ENCODE results near the gene CHST1. TPM values are rescaled to one million over a fixed set of nuclear protein-coding genes. Genes with fewer than 3 reads are reported as not detected.
A peak's percentile ranks its signal among the peaks of the same experiment; 100 is the strongest.

Gene CHST1
- total RNA-seq, 1 donor = 1.1 TPM

DNA sequence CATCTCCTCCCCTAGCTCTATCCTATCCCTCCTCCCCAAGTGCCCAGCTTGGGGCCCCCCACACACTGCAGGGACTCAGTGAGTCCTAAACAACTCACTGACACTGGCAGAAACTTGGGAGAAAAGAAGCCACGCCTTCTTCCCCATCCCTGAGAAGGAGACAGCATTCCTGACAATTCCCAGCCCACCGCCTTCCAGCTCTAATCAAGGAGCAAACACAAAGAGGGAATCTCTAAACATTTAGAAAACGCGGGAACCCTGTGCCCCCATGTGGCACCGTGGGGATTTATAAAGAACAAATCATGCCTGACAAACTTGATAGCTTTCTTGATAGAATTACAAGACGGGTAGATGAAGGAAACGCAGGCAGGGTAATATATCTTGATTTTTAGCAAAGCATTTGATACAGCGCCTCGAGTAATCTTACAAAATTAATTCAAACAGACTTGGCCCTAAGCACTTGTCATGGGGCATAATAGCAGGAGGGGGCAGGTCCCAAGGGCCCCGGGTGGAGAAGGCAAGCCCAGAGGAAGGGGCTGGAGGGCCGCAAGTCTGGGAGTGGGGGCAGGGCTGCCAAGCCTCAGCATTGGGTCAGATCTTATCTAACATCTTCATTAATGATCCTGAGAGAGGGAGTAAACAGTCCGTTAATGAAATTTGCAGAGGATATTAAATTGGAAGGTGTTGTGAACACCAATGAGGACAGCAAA, 4.5 kb downstream of the CHST1 start:
- Histone ChIP-seq H3K27me3 (ENCODE audit: insufficient read depth, low read length) (peaks cover 13% of the 10 kb centered on the region), H3K27ac (ENCODE audit: low read depth, low read length) (no peak overlapping the region), H3K4me2 (ENCODE audit: insufficient read depth, low read length) (no peak overlapping the region), H3K79me2 (ENCODE audit: insufficient read depth, low read length) (no peaks in the 10 kb centered on the region), H2AFZ (ENCODE audit: low read length) (no peak overlapping the region), H4K20me1 (ENCODE audit: insufficient read depth, low read length) (no peaks in the 10 kb centered on the region), H3K9me3 (ENCODE audit: low read depth, low read length) (no peaks in the 10 kb centered on the region), H3K4me1 (ENCODE audit: insufficient read depth, low read length) (peaks cover 33% of the 10 kb centered on the region), H3K4me3 (ENCODE audit: insufficient read depth, low read length) (no peak overlapping the region), H3K36me3 (ENCODE audit: insufficient read depth, low read length) (no peaks in the 10 kb centered on the region)
- TF ChIP-seq, protein P1, sequence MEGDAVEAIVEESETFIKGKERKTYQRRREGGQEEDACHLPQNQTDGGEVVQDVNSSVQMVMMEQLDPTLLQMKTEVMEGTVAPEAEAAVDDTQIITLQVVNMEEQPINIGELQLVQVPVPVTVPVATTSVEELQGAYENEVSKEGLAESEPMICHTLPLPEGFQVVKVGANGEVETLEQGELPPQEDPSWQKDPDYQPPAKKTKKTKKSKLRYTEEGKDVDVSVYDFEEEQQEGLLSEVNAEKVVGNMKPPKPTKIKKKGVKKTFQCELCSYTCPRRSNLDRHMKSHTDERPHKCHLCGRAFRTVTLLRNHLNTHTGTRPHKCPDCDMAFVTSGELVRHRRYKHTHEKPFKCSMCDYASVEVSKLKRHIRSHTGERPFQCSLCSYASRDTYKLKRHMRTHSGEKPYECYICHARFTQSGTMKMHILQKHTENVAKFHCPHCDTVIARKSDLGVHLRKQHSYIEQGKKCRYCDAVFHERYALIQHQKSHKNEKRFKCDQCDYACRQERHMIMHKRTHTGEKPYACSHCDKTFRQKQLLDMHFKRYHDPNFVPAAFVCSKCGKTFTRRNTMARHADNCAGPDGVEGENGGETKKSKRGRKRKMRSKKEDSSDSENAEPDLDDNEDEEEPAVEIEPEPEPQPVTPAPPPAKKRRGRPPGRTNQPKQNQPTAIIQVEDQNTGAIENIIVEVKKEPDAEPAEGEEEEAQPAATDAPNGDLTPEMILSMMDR (IDR thresholded peaks at IDR 0.05; ENCODE audit: extremely low read depth, low read depth, low read length) = no peak
- peak; percentile 30 for DNase-seq (ENCODE audit: insufficient read length, low spot score, missing footprints)

DNA sequence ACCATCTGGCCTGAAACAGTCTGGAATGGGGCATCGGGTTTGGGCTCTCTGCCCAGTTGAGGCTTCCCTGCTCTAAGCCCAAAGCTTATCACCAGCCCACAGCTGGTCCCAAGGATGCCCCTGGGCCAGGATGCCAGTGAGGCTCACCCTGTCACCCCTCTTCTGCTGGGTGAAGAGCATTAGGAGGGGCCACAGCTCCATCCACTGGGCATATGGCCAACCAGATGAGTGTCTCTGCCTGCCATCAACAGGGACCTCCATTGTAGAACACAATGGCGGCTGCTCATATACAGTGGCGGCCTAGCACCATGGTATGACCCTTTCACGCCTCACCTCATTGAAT, 5.6 kb downstream of the CHST1 start:
- H3K4me1 ChIP-seq (ENCODE audit: insufficient read depth, low read length) = peaks cover 33% of the 10 kb centered on the region
- peaks cover 11% of the 10 kb centered on the region for H3K27me3 ChIP-seq (ENCODE audit: insufficient read depth, low read length)
- TF ChIP-seq, protein P1 (IDR thresholded peaks at IDR 0.05; ENCODE audit: extremely low read depth, low read depth, low read length) = no peak
- peak; percentile 56 for DNase-seq (ENCODE audit: insufficient read length, low spot score, missing footprints)
- no peak overlapping the region for H2AFZ ChIP-seq (ENCODE audit: low read length)
- H3K4me2 ChIP-seq (ENCODE audit: insufficient read depth, low read length) = no peak overlapping the region
- no peaks in the 10 kb centered on the region for H3K79me2 ChIP-seq (ENCODE audit: insufficient read depth, low read length)
- H3K27ac ChIP-seq (ENCODE audit: low read depth, low read length) = no peak overlapping the region
- H3K36me3 ChIP-seq (ENCODE audit: insufficient read depth, low read length) = no peaks in the 10 kb centered on the region
- no peak overlapping the region for H3K4me3 ChIP-seq (ENCODE audit: insufficient read depth, low read length)
- no peaks in the 10 kb centered on the region for H4K20me1 ChIP-seq (ENCODE audit: insufficient read depth, low read length)
- H3K9me3 ChIP-seq (ENCODE audit: low read depth, low read length) = no peaks in the 10 kb centered on the region

DNA sequence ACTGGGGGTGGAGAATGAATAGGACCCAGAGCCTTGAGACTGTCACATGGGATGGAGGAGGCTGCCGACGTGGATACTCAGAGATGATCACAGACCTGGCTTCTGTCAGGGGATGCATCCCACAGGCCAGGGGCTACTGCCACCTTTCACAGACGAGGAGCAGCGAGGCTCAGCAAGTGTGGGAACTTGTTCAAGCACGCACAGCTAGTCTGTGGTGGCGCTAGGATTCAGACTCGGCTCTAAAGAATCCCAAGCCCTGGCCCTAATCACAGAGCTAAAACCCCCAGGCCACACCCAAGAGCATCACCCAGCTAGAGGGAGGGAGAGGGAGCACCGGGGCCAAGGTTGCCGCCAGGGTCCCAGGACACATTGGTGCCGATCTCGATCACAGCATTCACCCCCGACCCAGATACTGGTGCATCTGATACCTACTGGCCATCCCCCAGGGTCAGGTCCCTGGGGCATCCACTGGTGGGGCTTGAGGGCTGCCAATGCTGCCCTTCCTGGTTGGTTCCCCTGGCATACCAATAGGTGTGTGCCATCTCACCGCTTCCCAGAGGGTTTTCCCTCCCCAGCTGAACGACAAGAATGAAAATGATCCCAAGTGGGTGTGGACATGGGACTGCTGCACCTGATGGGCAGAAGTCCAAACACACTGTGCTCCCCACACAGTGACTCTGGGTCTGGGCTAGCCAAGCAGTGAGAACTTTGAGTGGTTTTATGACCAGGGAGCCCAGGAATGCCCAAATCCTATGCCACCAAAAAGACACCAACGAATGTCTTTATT, 6.2 kb downstream of the CHST1 start:
- Histone ChIP-seq H3K4me2 (ENCODE audit: insufficient read depth, low read length) (peak overlapping the region; percentile 64), H3K4me3 (ENCODE audit: insufficient read depth, low read length) (peak overlapping the region; percentile 43), H3K79me2 (ENCODE audit: insufficient read depth, low read length) (no peaks in the 10 kb centered on the region), H3K4me1 (ENCODE audit: insufficient read depth, low read length) (peaks cover 28% of the 10 kb centered on the region), H2AFZ (ENCODE audit: low read length) (peak overlapping the region; percentile 77), H4K20me1 (ENCODE audit: insufficient read depth, low read length) (no peaks in the 10 kb centered on the region), H3K27ac (ENCODE audit: low read depth, low read length) (no peak overlapping the region), H3K9me3 (ENCODE audit: low read depth, low read length) (no peaks in the 10 kb centered on the region), H3K27me3 (ENCODE audit: insufficient read depth, low read length) (peaks cover 6% of the 10 kb centered on the region), H3K36me3 (ENCODE audit: insufficient read depth, low read length) (no peaks in the 10 kb centered on the region)
- peak; percentile 81 for DNase-seq (ENCODE audit: insufficient read length, low spot score, missing footprints)
- TF ChIP-seq, protein P1 (IDR thresholded peaks at IDR 0.05; ENCODE audit: extremely low read depth, low read depth, low read length) = no peak

DNA sequence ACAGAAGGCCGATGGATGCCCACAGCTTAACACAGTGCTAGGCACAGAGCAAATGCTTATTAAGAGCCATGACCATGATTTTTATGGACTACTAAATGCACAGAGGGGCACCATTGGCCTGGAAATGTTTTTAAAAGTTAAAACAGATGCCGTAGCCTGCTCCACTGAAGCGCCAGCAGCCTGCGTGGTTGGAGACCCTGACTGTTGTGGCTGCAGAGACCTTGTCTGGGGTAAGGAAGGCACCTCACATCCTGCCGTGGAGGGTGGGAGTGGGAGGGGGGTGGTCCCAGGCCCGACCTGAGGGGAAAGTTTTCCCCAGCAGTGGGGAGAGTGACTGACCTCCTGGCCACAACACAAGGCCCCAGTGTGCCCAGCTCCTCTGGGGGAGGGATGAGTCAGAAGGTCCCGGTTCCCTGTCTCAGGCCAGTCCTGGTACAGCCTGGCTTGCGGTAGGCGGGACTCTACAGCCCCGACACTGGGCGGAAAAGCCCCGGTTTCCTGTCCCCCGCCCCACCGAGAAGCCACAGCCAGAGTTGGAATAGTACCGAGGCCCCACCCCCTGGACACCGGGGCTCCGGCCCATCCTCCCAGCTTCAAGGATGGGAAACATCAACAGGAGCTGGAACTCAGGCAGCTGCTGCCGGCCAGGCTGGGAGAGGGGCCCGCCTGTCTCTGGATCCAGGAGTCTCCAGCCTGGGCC, 7.0 kb downstream of the CHST1 start:
- no peaks in the 10 kb centered on the region for H3K79me2 ChIP-seq (ENCODE audit: insufficient read depth, low read length)
- H3K4me2 ChIP-seq (ENCODE audit: insufficient read depth, low read length) = peak overlapping the region; percentile 64
- no peak overlapping the region for H3K27ac ChIP-seq (ENCODE audit: low read depth, low read length)
- H3K4me1 ChIP-seq (ENCODE audit: insufficient read depth, low read length) = peaks cover 21% of the 10 kb centered on the region
- H3K27me3 ChIP-seq (ENCODE audit: insufficient read depth, low read length) = no peaks in the 10 kb centered on the region
- H4K20me1 ChIP-seq (ENCODE audit: insufficient read depth, low read length) = no peaks in the 10 kb centered on the region
- H3K4me3 ChIP-seq (ENCODE audit: insufficient read depth, low read length) = peak overlapping the region; percentile 43
- H3K9me3 ChIP-seq (ENCODE audit: low read depth, low read length) = no peaks in the 10 kb centered on the region
- peak; percentile 96 for DNase-seq (ENCODE audit: insufficient read length, low spot score, missing footprints)
- TF ChIP-seq, protein P1 (IDR thresholded peaks at IDR 0.05; ENCODE audit: extremely low read depth, low read depth, low read length) = no peak
- H2AFZ ChIP-seq (ENCODE audit: low read length) = peak overlapping the region; percentile 77
- H3K36me3 ChIP-seq (ENCODE audit: insufficient read depth, low read length) = no peaks in the 10 kb centered on the region
